Measurements from ENCODE around the gene TMEM132D.

Gene TMEM132D

GRCh38 chr12:129079719-129080118, 824.1 kb downstream of the TMEM132D start:
- H3K4me3 ChIP-seq (ENCODE audit: control insufficient read depth, low read depth, low read length): no peak overlapping the region
- no peak for TF ChIP-seq CTCF (conservative IDR thresholded peaks at IDR 0.05; ENCODE audit: control insufficient read depth, insufficient read depth, low read depth, low read length)
- no peak for DNase-seq (ENCODE audit: low read depth)

GRCh38 chr12:129076441-129077320, 827.1 kb downstream of the TMEM132D start:
- no peak for DNase-seq (ENCODE audit: low read depth)
- no peak for TF ChIP-seq CTCF (conservative IDR thresholded peaks at IDR 0.05; ENCODE audit: control insufficient read depth, insufficient read depth, low read depth, low read length)
- no peak overlapping the region for H3K4me3 ChIP-seq (ENCODE audit: control insufficient read depth, low read depth, low read length)

- no peak for DNase-seq (ENCODE audit: low read depth)
- H3K4me3 ChIP-seq (ENCODE audit: control insufficient read depth, low read depth, low read length): no peak overlapping the region
- no peak for TF ChIP-seq CTCF (conservative IDR thresholded peaks at IDR 0.05; ENCODE audit: control insufficient read depth, insufficient read depth, low read depth, low read length)
These were observed 828.2 kb downstream of the TMEM132D start for GRCh38 chr12:129075460-129076208.

DNA sequence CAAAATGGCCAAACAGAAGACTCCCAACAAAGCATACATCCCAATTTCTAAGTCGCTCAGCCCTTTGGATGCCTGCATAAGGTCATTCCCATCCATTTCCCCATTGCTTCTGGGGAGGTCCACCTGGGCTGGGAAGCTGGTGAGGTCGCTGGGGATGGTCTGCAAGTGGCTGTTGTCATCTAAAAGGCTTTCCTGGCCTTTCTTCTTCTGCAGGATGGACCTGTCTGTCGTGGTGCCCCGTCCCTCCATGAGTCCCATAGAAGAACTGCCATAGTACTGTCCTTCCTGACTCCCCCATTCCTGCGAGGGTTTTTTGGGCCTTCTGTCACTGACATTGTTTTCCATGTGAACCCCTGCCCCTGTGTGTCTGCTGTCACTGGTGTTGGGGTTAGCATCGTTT, 829.4 kb downstream of the TMEM132D start:
- no peak overlapping the region for H3K4me3 ChIP-seq (ENCODE audit: control insufficient read depth, low read depth, low read length)
- no peak for DNase-seq (ENCODE audit: low read depth)
- TF ChIP-seq CTCF (conservative IDR thresholded peaks at IDR 0.05; ENCODE audit: control insufficient read depth, insufficient read depth, low read depth, low read length): no peak

- no peak for DNase-seq (ENCODE audit: low read depth)
- TF ChIP-seq CTCF (conservative IDR thresholded peaks at IDR 0.05; ENCODE audit: control insufficient read depth, insufficient read depth, low read depth, low read length): no peak
- H3K4me3 ChIP-seq (ENCODE audit: control insufficient read depth, low read depth, low read length): no peak overlapping the region
These were observed 830.5 kb downstream of the TMEM132D start for GRCh38 chr12:129073157-129073915.

GRCh38 chr12:129071362-129071761, 832.5 kb downstream of the TMEM132D start:
- TF ChIP-seq CTCF (conservative IDR thresholded peaks at IDR 0.05; ENCODE audit: control insufficient read depth, insufficient read depth, low read depth, low read length): no peak
- no peak overlapping the region for H3K4me3 ChIP-seq (ENCODE audit: control insufficient read depth, low read depth, low read length)
- no peak for DNase-seq (ENCODE audit: low read depth)

Data from fibroblast of mammary gland (primary cell).